ENCODE data around the gene AK8.

AK8 gene

DNA sequence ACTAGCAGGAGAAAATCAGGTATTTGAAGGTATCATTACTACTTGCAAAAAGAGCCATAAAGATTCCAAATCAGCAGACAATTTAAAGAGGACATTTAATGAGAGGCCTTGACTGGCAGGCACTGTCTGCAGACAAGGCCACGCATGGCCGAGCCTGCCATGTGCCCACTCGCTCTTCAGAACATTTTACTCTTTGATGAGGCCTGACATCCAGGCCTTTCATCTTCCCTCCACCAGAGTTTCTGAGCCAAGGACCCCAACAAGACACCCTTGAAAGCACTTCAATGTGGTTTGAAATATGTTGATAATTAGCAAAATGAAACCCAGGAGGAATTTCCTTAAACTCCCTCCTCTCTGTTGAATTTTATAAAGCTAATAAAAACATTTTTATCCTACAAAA is 16.4 kb downstream of the AK8 start:
- TF ChIP-seq TEAD4 (IDR thresholded peaks at IDR 0.05) (no peak), YY1 (IDR thresholded peaks at IDR 0.05; ENCODE audit: low read depth) (no peak), EP300 (IDR thresholded peaks at IDR 0.05; ENCODE audit: borderline replicate concordance) (no peak), CEBPB (IDR thresholded peaks at IDR 0.05) (no peak), FOXM1 (IDR thresholded peaks at IDR 0.05; ENCODE audit: borderline replicate concordance, low read depth) (no peak), EGR1 (IDR thresholded peaks at IDR 0.05) (no peak), ZBTB7A (IDR thresholded peaks at IDR 0.05; ENCODE audit: low read depth) (no peak), RAD21 (IDR thresholded peaks at IDR 0.05; ENCODE audit: low read depth) (no peak), TAF1 (IDR thresholded peaks at IDR 0.05; ENCODE audit: low read depth) (no peak), CREB1 (IDR thresholded peaks at IDR 0.05; ENCODE audit: low read depth) (no peak)
- TF ChIP-seq, protein P1, sequence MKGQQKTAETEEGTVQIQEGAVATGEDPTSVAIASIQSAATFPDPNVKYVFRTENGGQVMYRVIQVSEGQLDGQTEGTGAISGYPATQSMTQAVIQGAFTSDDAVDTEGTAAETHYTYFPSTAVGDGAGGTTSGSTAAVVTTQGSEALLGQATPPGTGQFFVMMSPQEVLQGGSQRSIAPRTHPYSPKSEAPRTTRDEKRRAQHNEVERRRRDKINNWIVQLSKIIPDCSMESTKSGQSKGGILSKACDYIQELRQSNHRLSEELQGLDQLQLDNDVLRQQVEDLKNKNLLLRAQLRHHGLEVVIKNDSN (IDR thresholded peaks at IDR 0.05): no peak
- TF ChIP-seq, protein P2, sequence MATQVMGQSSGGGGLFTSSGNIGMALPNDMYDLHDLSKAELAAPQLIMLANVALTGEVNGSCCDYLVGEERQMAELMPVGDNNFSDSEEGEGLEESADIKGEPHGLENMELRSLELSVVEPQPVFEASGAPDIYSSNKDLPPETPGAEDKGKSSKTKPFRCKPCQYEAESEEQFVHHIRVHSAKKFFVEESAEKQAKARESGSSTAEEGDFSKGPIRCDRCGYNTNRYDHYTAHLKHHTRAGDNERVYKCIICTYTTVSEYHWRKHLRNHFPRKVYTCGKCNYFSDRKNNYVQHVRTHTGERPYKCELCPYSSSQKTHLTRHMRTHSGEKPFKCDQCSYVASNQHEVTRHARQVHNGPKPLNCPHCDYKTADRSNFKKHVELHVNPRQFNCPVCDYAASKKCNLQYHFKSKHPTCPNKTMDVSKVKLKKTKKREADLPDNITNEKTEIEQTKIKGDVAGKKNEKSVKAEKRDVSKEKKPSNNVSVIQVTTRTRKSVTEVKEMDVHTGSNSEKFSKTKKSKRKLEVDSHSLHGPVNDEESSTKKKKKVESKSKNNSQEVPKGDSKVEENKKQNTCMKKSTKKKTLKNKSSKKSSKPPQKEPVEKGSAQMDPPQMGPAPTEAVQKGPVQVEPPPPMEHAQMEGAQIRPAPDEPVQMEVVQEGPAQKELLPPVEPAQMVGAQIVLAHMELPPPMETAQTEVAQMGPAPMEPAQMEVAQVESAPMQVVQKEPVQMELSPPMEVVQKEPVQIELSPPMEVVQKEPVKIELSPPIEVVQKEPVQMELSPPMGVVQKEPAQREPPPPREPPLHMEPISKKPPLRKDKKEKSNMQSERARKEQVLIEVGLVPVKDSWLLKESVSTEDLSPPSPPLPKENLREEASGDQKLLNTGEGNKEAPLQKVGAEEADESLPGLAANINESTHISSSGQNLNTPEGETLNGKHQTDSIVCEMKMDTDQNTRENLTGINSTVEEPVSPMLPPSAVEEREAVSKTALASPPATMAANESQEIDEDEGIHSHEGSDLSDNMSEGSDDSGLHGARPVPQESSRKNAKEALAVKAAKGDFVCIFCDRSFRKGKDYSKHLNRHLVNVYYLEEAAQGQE (IDR thresholded peaks at IDR 0.05; ENCODE audit: low read depth): no peak
- TF ChIP-seq, protein P3, sequence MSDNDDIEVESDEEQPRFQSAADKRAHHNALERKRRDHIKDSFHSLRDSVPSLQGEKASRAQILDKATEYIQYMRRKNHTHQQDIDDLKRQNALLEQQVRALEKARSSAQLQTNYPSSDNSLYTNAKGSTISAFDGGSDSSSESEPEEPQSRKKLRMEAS (IDR thresholded peaks at IDR 0.05): no peak

DNA sequence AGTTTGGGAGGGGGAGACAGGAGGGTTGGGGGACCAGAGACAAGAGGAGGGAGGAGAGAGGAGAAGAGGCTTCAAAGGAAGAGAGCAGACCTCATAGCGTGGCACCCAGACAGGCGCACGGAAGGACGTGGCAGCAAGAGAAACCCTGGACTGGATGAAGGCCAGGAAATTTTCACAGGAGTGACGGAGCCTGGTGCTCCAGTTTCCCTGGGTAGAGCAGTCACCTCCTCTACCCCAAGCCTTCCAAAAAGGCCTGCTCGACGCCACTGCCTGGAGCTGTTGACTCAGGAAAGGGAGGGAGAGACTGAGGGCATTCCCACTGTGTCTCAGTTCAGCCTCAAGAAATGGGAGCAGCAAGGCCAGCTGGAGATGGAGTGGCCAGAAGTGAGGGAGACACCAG is 19.3 kb downstream of the AK8 start:
- TF ChIP-seq RAD21 (IDR thresholded peaks at IDR 0.05; ENCODE audit: low read depth): no peak
- TF ChIP-seq, protein P2 (IDR thresholded peaks at IDR 0.05; ENCODE audit: low read depth): no peak
- no peak for TF ChIP-seq EP300 (IDR thresholded peaks at IDR 0.05; ENCODE audit: borderline replicate concordance)
- TF ChIP-seq, protein P1 (IDR thresholded peaks at IDR 0.05): no peak
- no peak for TF ChIP-seq TEAD4 (IDR thresholded peaks at IDR 0.05)
- TF ChIP-seq TCF12 (IDR thresholded peaks at IDR 0.05; ENCODE audit: low read depth): no peak
- no peak for TF ChIP-seq FOXM1 (IDR thresholded peaks at IDR 0.05; ENCODE audit: borderline replicate concordance, low read depth)
- TF ChIP-seq TAF1 (IDR thresholded peaks at IDR 0.05; ENCODE audit: low read depth): no peak
- TF ChIP-seq ZBTB7A (IDR thresholded peaks at IDR 0.05; ENCODE audit: low read depth): no peak
- no peak for TF ChIP-seq CEBPB (IDR thresholded peaks at IDR 0.05)
- no peak for TF ChIP-seq YY1 (IDR thresholded peaks at IDR 0.05; ENCODE audit: low read depth)
- no peak for TF ChIP-seq NFIC (IDR thresholded peaks at IDR 0.05)
- TF ChIP-seq, protein P3 (IDR thresholded peaks at IDR 0.05): no peak
- TF ChIP-seq EGR1 (IDR thresholded peaks at IDR 0.05): no peak
- no peak for TF ChIP-seq CREB1 (IDR thresholded peaks at IDR 0.05; ENCODE audit: low read depth)

DNA sequence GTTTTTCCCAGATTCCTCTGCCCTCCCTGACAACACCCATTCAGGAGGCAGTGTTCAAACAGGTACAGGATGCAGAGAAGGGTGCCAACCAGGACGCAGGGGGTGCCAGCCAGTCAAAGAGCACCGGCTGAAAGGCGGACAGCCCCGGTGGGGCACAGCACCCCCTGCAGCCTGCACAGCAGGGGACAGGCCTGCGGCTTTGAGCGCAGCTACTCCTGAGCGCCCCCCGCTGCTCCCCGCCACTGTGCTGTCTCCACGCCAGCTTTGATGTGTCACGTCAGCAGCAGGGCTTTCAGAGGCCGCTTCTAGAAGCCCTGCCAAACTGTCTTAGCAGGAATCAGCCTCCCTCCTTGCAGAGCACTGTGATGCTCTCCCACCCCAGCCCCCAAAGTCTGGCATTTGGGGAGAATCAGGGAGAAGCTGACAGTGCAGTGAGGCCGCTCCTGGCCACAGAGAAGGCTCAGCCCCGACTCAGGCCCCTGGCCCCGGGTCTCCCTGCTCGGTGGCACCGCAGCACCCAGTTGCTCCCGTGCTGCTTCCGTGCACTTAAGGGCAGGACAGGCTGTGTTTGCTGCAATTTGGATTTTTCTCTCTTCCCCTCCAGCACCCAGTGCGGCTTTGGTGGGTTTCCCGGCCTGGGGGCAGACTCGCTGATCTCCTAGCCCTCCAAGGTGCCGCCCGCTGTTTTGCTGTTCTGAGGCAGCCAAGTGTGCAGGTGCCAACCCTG is 20.3 kb downstream of the AK8 start:
- TF ChIP-seq EGR1 (IDR thresholded peaks at IDR 0.05) (no peak), ZBTB7A (IDR thresholded peaks at IDR 0.05; ENCODE audit: low read depth) (no peak), NFIC (IDR thresholded peaks at IDR 0.05) (no peak; the same call in 1 of the 2 replicates), FOXM1 (IDR thresholded peaks at IDR 0.05; ENCODE audit: borderline replicate concordance, low read depth) (no peak), TEAD4 (IDR thresholded peaks at IDR 0.05) (no peak), CREB1 (IDR thresholded peaks at IDR 0.05; ENCODE audit: low read depth) (no peak), TAF1 (IDR thresholded peaks at IDR 0.05; ENCODE audit: low read depth) (no peak), RAD21 (IDR thresholded peaks at IDR 0.05; ENCODE audit: low read depth) (no peak)
- TF ChIP-seq, protein P1 (IDR thresholded peaks at IDR 0.05): no peak
- TF ChIP-seq, protein P3 (IDR thresholded peaks at IDR 0.05): no peak

DNA sequence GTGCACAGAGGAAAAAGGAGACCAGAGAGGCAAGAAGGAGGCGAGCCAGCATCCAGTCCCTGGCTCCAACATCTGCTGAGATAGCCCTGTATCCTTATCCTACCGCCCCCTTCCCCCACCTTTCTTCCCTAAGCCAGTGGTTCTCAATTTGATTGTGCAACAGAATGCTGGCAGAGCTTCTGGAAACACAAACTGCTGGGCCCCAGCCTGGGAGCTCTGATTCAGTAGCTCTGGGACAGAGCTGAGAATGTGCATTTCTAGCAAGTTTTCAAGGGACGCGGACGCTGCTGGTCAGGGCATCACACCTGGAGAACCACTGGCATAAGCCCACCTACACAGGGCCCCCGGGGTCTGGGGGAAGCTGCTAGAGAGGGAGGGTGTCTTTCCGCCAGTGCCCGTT is 21.1 kb downstream of the AK8 start:
- no peak for TF ChIP-seq TEAD4 (IDR thresholded peaks at IDR 0.05)
- TF ChIP-seq CREB1 (IDR thresholded peaks at IDR 0.05; ENCODE audit: low read depth): no peak
- no peak for TF ChIP-seq TAF1 (IDR thresholded peaks at IDR 0.05; ENCODE audit: low read depth)
- TF ChIP-seq EGR1 (IDR thresholded peaks at IDR 0.05): no peak
- no peak for TF ChIP-seq CEBPB (IDR thresholded peaks at IDR 0.05)
- no peak for TF ChIP-seq ZBTB7A (IDR thresholded peaks at IDR 0.05; ENCODE audit: low read depth)
- TF ChIP-seq RAD21 (IDR thresholded peaks at IDR 0.05; ENCODE audit: low read depth): no peak
- TF ChIP-seq NFIC (IDR thresholded peaks at IDR 0.05): no peak
- no peak for TF ChIP-seq YY1 (IDR thresholded peaks at IDR 0.05; ENCODE audit: low read depth)

DNA sequence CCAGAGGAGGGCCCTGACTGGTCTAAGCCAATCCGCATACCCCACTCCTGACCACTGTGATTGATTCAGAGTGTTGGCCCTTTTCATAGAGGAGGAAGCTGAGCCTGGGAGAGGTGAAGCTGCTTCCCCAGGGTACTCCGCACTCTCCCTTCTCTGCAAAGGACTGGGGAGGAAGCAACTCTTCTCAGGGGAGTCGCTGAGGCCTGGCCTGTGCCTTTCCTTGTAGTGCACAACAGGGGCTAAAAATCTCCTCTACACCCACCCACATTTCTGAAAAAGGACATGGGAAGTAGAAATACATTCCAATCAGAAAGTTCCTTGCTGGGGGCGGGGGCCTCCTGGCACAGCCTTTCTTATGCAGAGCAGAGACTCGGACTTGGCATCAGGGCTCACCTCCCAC is 22.2 kb downstream of the AK8 start:
- TF ChIP-seq EP300 (IDR thresholded peaks at IDR 0.05; ENCODE audit: borderline replicate concordance) (no peak), CEBPB (IDR thresholded peaks at IDR 0.05) (no peak), TCF12 (IDR thresholded peaks at IDR 0.05; ENCODE audit: low read depth) (no peak), FOXM1 (IDR thresholded peaks at IDR 0.05; ENCODE audit: borderline replicate concordance, low read depth) (no peak), RAD21 (IDR thresholded peaks at IDR 0.05; ENCODE audit: low read depth) (no peak), ZBTB7A (IDR thresholded peaks at IDR 0.05; ENCODE audit: low read depth) (no peak), CREB1 (IDR thresholded peaks at IDR 0.05; ENCODE audit: low read depth) (no peak), TEAD4 (IDR thresholded peaks at IDR 0.05) (no peak), YY1 (IDR thresholded peaks at IDR 0.05; ENCODE audit: low read depth) (no peak), NFIC (IDR thresholded peaks at IDR 0.05) (no peak), TAF1 (IDR thresholded peaks at IDR 0.05; ENCODE audit: low read depth) (no peak), EGR1 (IDR thresholded peaks at IDR 0.05) (no peak)
- TF ChIP-seq, protein P2 (IDR thresholded peaks at IDR 0.05; ENCODE audit: low read depth): no peak
- TF ChIP-seq, protein P3 (IDR thresholded peaks at IDR 0.05): no peak

All from Ishikawa (cell line).